ENCODE results near the gene WDR18. TPM values are rescaled to one million over a fixed set of nuclear protein-coding genes. Genes with fewer than 3 reads are reported as not detected.
A peak's percentile ranks its signal among the peaks of the same experiment; 100 is the strongest.

WDR18 gene
- total RNA-seq, 1 experiment from 2014 or later, result 124 TPM

- TF ChIP-seq ZFX (IDR thresholded peaks at IDR 0.05) (no peak), YY1 (IDR thresholded peaks at IDR 0.05; ENCODE audit: extremely low read depth, insufficient replicate concordance, low read depth, low read length) (no peak), FOSL1 (IDR thresholded peaks at IDR 0.05; ENCODE audit: low read depth) (no peak), POLR2AphosphoS5 (IDR thresholded peaks at IDR 0.05; ENCODE audit: low read depth, low read length) (no peak), TCF7L2 (IDR thresholded peaks at IDR 0.05; ENCODE audit: borderline replicate concordance, extremely low read depth, insufficient read depth, insufficient read length) (no peak), ELF1 (IDR thresholded peaks at IDR 0.05; ENCODE audit: borderline replicate concordance, low read depth) (no peak)
- Histone ChIP-seq H3K4me2 (ENCODE audit: low read length) (peak overlapping the region; percentile 99), H3K9me2 (ENCODE audit: insufficient read depth) (no peaks in the 10 kb centered on the region), H3K9ac (ENCODE audit: low read length) (peak overlapping the region; percentile 99), H4K20me1 (ENCODE audit: insufficient read depth) (no peaks in the 10 kb centered on the region; the same call in 1 of the 2 replicates), H3K36me3 (ENCODE audit: control insufficient read depth in 1 of 2, insufficient read depth in 2 of 2, low read length in 2 of 2) (peaks cover 0 to 16% of the 10 kb centered on the region in 2 experiments; a peak in 2 of 4 replicates), H3K27ac (ENCODE audit: low read depth, low read length) (peak overlapping the region; percentile 86), H3K4me1 (ENCODE audit: control insufficient read depth in 1 of 2, insufficient read depth in 2 of 2, low read length in 2 of 2) (peaks cover 40 to 54% of the 10 kb centered on the region in 2 experiments), H2AFZ (ENCODE audit: low read depth, low read length, poor library complexity, severe bottlenecking) (no peak overlapping the region), H3K27me3 (ENCODE audit: insufficient read depth, low read length) (no peaks in the 10 kb centered on the region), H3K9me3 (ENCODE audit: control insufficient read depth in 1 of 2, insufficient read depth in 1 of 2, low read depth in 1 of 2, low read length in 2 of 2) (no peaks in the 10 kb centered on the region), H3K4me3 (replicated peaks in 1 of 2; ENCODE audit: low read depth in 1 of 2, low read length in 2 of 2) (peak overlapping the region; percentile 94 to 97), H3K79me2 (ENCODE audit: insufficient read depth, low read length) (peaks cover 64% of the 10 kb centered on the region)
- DNase-seq (ENCODE audit: low read depth, low spot score) (no peak), ATAC-seq (no peak)
- no TSS peak for BruUV-seq (replicated peaks)
- POLR2A ChIA-PET, result interaction anchor here (0.5 kb wide), 1 partner anchor 24 kb away, joined by 3 read pairs; no protein-coding TSS in a partner anchor
- intact Hi-C loops (cut with micrococcal nuclease), result no loop called here
- CTCF ChIA-PET, result interaction anchor here (1.0 kb wide), 1 partner anchor 36 kb away, joined by 3 read pairs; the partner anchor contains the start of gene WDR18
- RAD21 ChIA-PET (ENCODE audit: low non-redundant PET in 1 of 2, low total read pairs in 2 of 2, uncharacterized antibody in 2 of 2, unreplicated experiment in 2 of 2), result interaction anchor here in 1 of 2 experiments (0.5 kb wide), 1 partner anchor 140 kb away, joined by 5 read pairs; no protein-coding TSS in a partner anchor
Observed at GRCh38 chr19:1019616-1019961, 35.4 kb downstream of the WDR18 start.

- Histone ChIP-seq H3K4me2 (ENCODE audit: low read length) (peak overlapping the region; percentile 99), H3K9ac (ENCODE audit: low read length) (peak overlapping the region; percentile 99), H3K4me3 (replicated peaks in 1 of 2; ENCODE audit: low read depth in 1 of 2, low read length in 2 of 2) (peak overlapping the region; percentile 94 to 97), H4K20me1 (ENCODE audit: insufficient read depth) (no peaks in the 10 kb centered on the region; the same call in 1 of the 2 replicates), H3K27ac (ENCODE audit: low read depth, low read length) (peak overlapping the region; percentile 86), H3K79me2 (ENCODE audit: insufficient read depth, low read length) (peaks cover 57% of the 10 kb centered on the region), H3K9me2 (ENCODE audit: insufficient read depth) (no peaks in the 10 kb centered on the region), H3K9me3 (ENCODE audit: control insufficient read depth in 1 of 2, insufficient read depth in 1 of 2, low read depth in 1 of 2, low read length in 2 of 2) (no peaks in the 10 kb centered on the region), H3K4me1 (ENCODE audit: control insufficient read depth in 1 of 2, insufficient read depth in 2 of 2, low read length in 2 of 2) (peaks cover 42 to 55% of the 10 kb centered on the region in 2 experiments), H2AFZ (ENCODE audit: low read depth, low read length, poor library complexity, severe bottlenecking) (no peak overlapping the region), H3K36me3 (ENCODE audit: control insufficient read depth in 1 of 2, insufficient read depth in 2 of 2, low read length in 2 of 2) (peaks cover 0 to 16% of the 10 kb centered on the region in 2 experiments; a peak in 2 of 4 replicates), H3K27me3 (ENCODE audit: insufficient read depth, low read length) (no peaks in the 10 kb centered on the region)
- no peak for DNase-seq (ENCODE audit: low read depth, low spot score)
- ATAC-seq, result no peak
- intact Hi-C loops (cut with micrococcal nuclease), result loop anchor here (10.0 kb wide), 1 partner anchor 225 kb away; the partner anchor contains the start of genes ATP5F1D and MIDN
- no TSS peak for BruUV-seq (replicated peaks)
- CTCF ChIA-PET, result interaction anchor here (1.0 kb wide), 1 partner anchor 36 kb away, joined by 3 read pairs; the partner anchor contains the start of gene WDR18
- POLR2A ChIA-PET, result no interaction called here
- RAD21 ChIA-PET (ENCODE audit: low non-redundant PET in 1 of 2, low total read pairs in 2 of 2, uncharacterized antibody in 2 of 2, unreplicated experiment in 2 of 2), result no interaction called here
- no peak for TF ChIP-seq POLR2A (IDR thresholded peaks at IDR 0.05; ENCODE audit: borderline replicate concordance, extremely low read depth, insufficient read depth, insufficient read length)
- no peak for TF ChIP-seq MAX (IDR thresholded peaks at IDR 0.05)
- TF ChIP-seq YY1 (IDR thresholded peaks at IDR 0.05; ENCODE audit: extremely low read depth, insufficient replicate concordance, low read depth, low read length), result no peak
- TF ChIP-seq ELF1 (IDR thresholded peaks at IDR 0.05; ENCODE audit: borderline replicate concordance, low read depth), result no peak
- no peak for TF ChIP-seq SP1 (IDR thresholded peaks at IDR 0.05; ENCODE audit: low read depth)
- TF ChIP-seq CEBPB (IDR thresholded peaks at IDR 0.05; ENCODE audit: low read depth), result no peak
- no peak for TF ChIP-seq SIN3A (IDR thresholded peaks at IDR 0.05; ENCODE audit: low read depth)
- no peak for TF ChIP-seq SRF (IDR thresholded peaks at IDR 0.05; ENCODE audit: low read depth)
- no peak for TF ChIP-seq RAD21 (IDR thresholded peaks at IDR 0.05; ENCODE audit: low read depth)
Observed at GRCh38 chr19:1019980-1020867, 36.1 kb downstream of the WDR18 start.

Measured in HCT116 (cell line).